ENCODE results near the gene NFIL3. TPM values are rescaled to one million over a fixed set of nuclear protein-coding genes. Genes with fewer than 3 reads are reported as not detected.
"Not testable (repeated sequence)": the region's sequence is repeated elsewhere in the genome, so short reads cannot be mapped to it uniquely, and the experiment has no call there.

NFIL3 gene
- total and polyA plus RNA-seq, 2 experiments from 2014 or later: 4.1 to 7.5 TPM

GRCh38 chr9:91378695-91379127 is 44.9 kb downstream of the NFIL3 start:
- Histone ChIP-seq H3K4me3 (no peak overlapping the region), H2AFZ (no peak overlapping the region), H3K27ac (ENCODE audit: low read depth) (no peak overlapping the region), H3K36me3 (ENCODE audit: insufficient read depth) (no peaks in the 10 kb centered on the region), H3K27me3 (ENCODE audit: insufficient read depth) (no peaks in the 10 kb centered on the region), H3K79me2 (replicated peaks; ENCODE audit: insufficient read depth) (no peaks in the 10 kb centered on the region), H3F3A (replicated peaks; ENCODE audit: low read depth) (no peaks in the 10 kb centered on the region), H3K4me1 (ENCODE audit: insufficient read depth) (no peaks in the 10 kb centered on the region), H3K9me2 (ENCODE audit: insufficient read depth) (no peaks in the 10 kb centered on the region), H4K20me1 (replicated peaks; ENCODE audit: insufficient read depth) (no peaks in the 10 kb centered on the region), H3K4me2 (no peak overlapping the region)
- peaks cover 6% of the 10 kb centered on the region; the same call in 2 of the 3 replicates for H3K9me3 Mint-ChIP-seq
- no peaks in the 10 kb centered on the region for H3K36me3 Mint-ChIP-seq (ENCODE audit: low read depth)
- H3K27ac Mint-ChIP-seq: no peak overlapping the region
- DNase-seq (ENCODE audit: low spot score) (no peak), ATAC-seq (no peak)
- no peaks in the 10 kb centered on the region for H3K4me1 Mint-ChIP-seq
- no peak overlapping the region for H3K4me3 Mint-ChIP-seq
- peaks cover 1% of the 10 kb centered on the region for H3K27me3 Mint-ChIP-seq (ENCODE audit: insufficient read depth, low read depth, poor library complexity)
- no peak for TF ChIP-seq CTCF (conservative IDR thresholded peaks at IDR 0.05; ENCODE audit: low read depth in 2 of 2)
- no peak for TF ChIP-seq POLR2AphosphoS5 (IDR thresholded peaks at IDR 0.05; ENCODE audit: low read depth)
- TF ChIP-seq EZH2 (IDR thresholded peaks at IDR 0.05; ENCODE audit: low read depth, unreplicated experiment): no peak

- not testable (repeated sequence) for H3K4me3 ChIP-seq; H2AFZ ChIP-seq; H3K9me3 Mint-ChIP-seq; H3K4me2 ChIP-seq; H3K4me1 Mint-ChIP-seq; H3K79me2 ChIP-seq (replicated peaks; ENCODE audit: insufficient read depth); H3K9me2 ChIP-seq (ENCODE audit: insufficient read depth); H3K27me3 Mint-ChIP-seq (ENCODE audit: insufficient read depth, low read depth, poor library complexity); H3K4me1 ChIP-seq (ENCODE audit: insufficient read depth); H3K36me3 ChIP-seq (ENCODE audit: insufficient read depth); H4K20me1 ChIP-seq (replicated peaks; ENCODE audit: insufficient read depth); H3K36me3 Mint-ChIP-seq (ENCODE audit: low read depth); ATAC-seq; H3K27me3 ChIP-seq (ENCODE audit: insufficient read depth); H3K27ac Mint-ChIP-seq; H3F3A ChIP-seq (replicated peaks; ENCODE audit: low read depth); DNase-seq (ENCODE audit: low spot score); H3K4me3 Mint-ChIP-seq; H3K27ac ChIP-seq (ENCODE audit: low read depth)
Measured at GRCh38 chr9:91378054-91378453, 45.6 kb downstream of the NFIL3 start.

- H3K9me2 ChIP-seq (ENCODE audit: insufficient read depth): no peaks in the 10 kb centered on the region
- H3K27ac Mint-ChIP-seq: no peak overlapping the region
- ATAC-seq: no peak
- H3K9me3 Mint-ChIP-seq: peaks cover 6% of the 10 kb centered on the region; the same call in 2 of the 3 replicates
- no peak overlapping the region for H3K4me3 Mint-ChIP-seq
- H3F3A ChIP-seq (replicated peaks; ENCODE audit: low read depth): no peaks in the 10 kb centered on the region
- H3K4me2 ChIP-seq: no peak overlapping the region
- no peaks in the 10 kb centered on the region for H3K4me1 ChIP-seq (ENCODE audit: insufficient read depth)
- H3K4me3 ChIP-seq: no peak overlapping the region
- no peaks in the 10 kb centered on the region for H3K79me2 ChIP-seq (replicated peaks; ENCODE audit: insufficient read depth)
- no peak for DNase-seq (ENCODE audit: low spot score)
- no peak overlapping the region for H3K27ac ChIP-seq (ENCODE audit: low read depth)
- TF ChIP-seq ZNF331 (CRISPR knock-in tag; IDR thresholded peaks at IDR 0.05; ENCODE audit: low read depth) (no peak), CTCF (conservative IDR thresholded peaks at IDR 0.05; ENCODE audit: low read depth in 2 of 2) (no peak), ZNF114 (CRISPR knock-in tag; IDR thresholded peaks at IDR 0.05) (no peak), POLR2AphosphoS5 (IDR thresholded peaks at IDR 0.05; ENCODE audit: low read depth) (no peak), EZH2 (IDR thresholded peaks at IDR 0.05; ENCODE audit: low read depth, unreplicated experiment) (no peak), JUNB (IDR thresholded peaks at IDR 0.05; ENCODE audit: unreplicated experiment) (no peak), REST (IDR thresholded peaks at IDR 0.05; ENCODE audit: unreplicated experiment) (no peak), STAT1 (IDR thresholded peaks at IDR 0.05; ENCODE audit: unreplicated experiment) (no peak), CREB1 (CRISPR knock-in tag; IDR thresholded peaks at IDR 0.05; ENCODE audit: low read depth) (no peak), ETS1 (IDR thresholded peaks at IDR 0.05) (no peak)
- no peaks in the 10 kb centered on the region for H4K20me1 ChIP-seq (replicated peaks; ENCODE audit: insufficient read depth)
- H3K27me3 Mint-ChIP-seq (ENCODE audit: insufficient read depth, low read depth, poor library complexity): peaks cover 3% of the 10 kb centered on the region
- H3K36me3 Mint-ChIP-seq (ENCODE audit: low read depth): no peaks in the 10 kb centered on the region
- no peaks in the 10 kb centered on the region for H3K27me3 ChIP-seq (ENCODE audit: insufficient read depth)
- H3K4me1 Mint-ChIP-seq: 0 out of 3 replicates have a peak, but pooled peaks cover 2% of the 10 kb centered on the region
- H2AFZ ChIP-seq: no peak overlapping the region
- H3K36me3 ChIP-seq (ENCODE audit: insufficient read depth): no peaks in the 10 kb centered on the region
Measured at GRCh38 chr9:91376239-91376638, 47.4 kb downstream of the NFIL3 start.

All from GM23338 (cell line).